Astrocyte (in vitro differentiated cells and primary cell): ENCODE measurements around the gene ZNF385D. TPM values are rescaled to one million over a fixed set of nuclear protein-coding genes. Genes with fewer than 3 reads are reported as not detected.

Source experiments
- DNase-seq: peaks from one replicate; pipeline ENCODE4 v3.0.0-alpha.2; 2010; ENCODE audit warnings: low read depth
- FAIRE-seq: peaks from 2 replicates; lab custom pipeline; 2011; peaks lifted over from hg19 to GRCh38; lab: Jason Lieb, UNC
- H2AFZ ChIP-seq: 2 replicates; pipeline ENCODE4 v1.6.0; 2012; ENCODE audit warnings: low read depth, low read length, inconsistent platforms
- H3K27ac ChIP-seq: 2 replicates; pipeline ENCODE4 v1.5.1; 2011; ENCODE audit warnings: low read depth, low read length, inconsistent platforms
- H3K27me3 ChIP-seq: 2 replicates; pipeline ENCODE4 v1.6.0; 2011; ENCODE audit warnings: low read length, inconsistent platforms; ENCODE audit not compliant: insufficient read depth
- H3K36me3 ChIP-seq: 2 replicates; pipeline ENCODE4 v1.5.1; 2011; ENCODE audit warnings: low read length, inconsistent platforms; ENCODE audit not compliant: insufficient read depth
- H3K4me1 ChIP-seq: 2 replicates; pipeline ENCODE4 v1.5.1; 2011; ENCODE audit warnings: low read length, inconsistent platforms; ENCODE audit not compliant: insufficient read depth
- H3K4me2 ChIP-seq: 2 replicates; pipeline ENCODE4 v1.6.0; 2012; ENCODE audit warnings: low read length, inconsistent platforms
- H3K4me3 ChIP-seq: 2 replicates; pipeline ENCODE4 v1.5.1; 2011; ENCODE audit warnings: low read depth, mild to moderate bottlenecking, low read length, inconsistent platforms; ENCODE audit not compliant: insufficient read depth
- H3K79me2 ChIP-seq: 2 replicates; pipeline ENCODE4 v1.6.0; 2012; ENCODE audit warnings: mild to moderate bottlenecking, low read length, inconsistent platforms; ENCODE audit not compliant: insufficient read depth
- H3K9ac ChIP-seq: 2 replicates; pipeline ENCODE4 v1.6.0; 2012; ENCODE audit warnings: mild to moderate bottlenecking, low read length, inconsistent platforms
- H3K9me3 ChIP-seq: 2 replicates; pipeline ENCODE4 v1.5.1; 2012; ENCODE audit warnings: low read depth, mild to moderate bottlenecking, low read length, inconsistent platforms; ENCODE audit not compliant: insufficient read depth
- H4K20me1 ChIP-seq: 2 replicates; pipeline ENCODE4 v1.6.0; 2012; ENCODE audit warnings: low read length, inconsistent platforms; ENCODE audit not compliant: insufficient read depth
- H3K27ac Mint-ChIP-seq: one replicate; pipeline ENCODE4 v1.8.0; 2021; ENCODE audit warnings: mild to moderate bottlenecking, mixed read lengths; ENCODE audit not compliant: unreplicated experiment
- H3K27me3 Mint-ChIP-seq: one replicate; pipeline ENCODE4 v1.8.0; 2021; ENCODE audit warnings: low read depth, mixed read lengths; ENCODE audit not compliant: unreplicated experiment
- H3K36me3 Mint-ChIP-seq: one replicate; pipeline ENCODE4 v1.8.0; 2021; ENCODE audit warnings: low read depth, mixed read lengths; ENCODE audit not compliant: unreplicated experiment
- H3K4me1 Mint-ChIP-seq: one replicate; pipeline ENCODE4 v1.8.0; 2021; ENCODE audit warnings: low read depth, mixed read lengths; ENCODE audit not compliant: unreplicated experiment
- H3K4me3 Mint-ChIP-seq: one replicate; pipeline ENCODE4 v1.8.0; 2021; ENCODE audit warnings: mild to moderate bottlenecking, moderate library complexity, mixed read lengths; ENCODE audit not compliant: unreplicated experiment
- H3K9me3 Mint-ChIP-seq: one replicate; pipeline ENCODE4 v1.8.0; 2021; ENCODE audit warnings: mild to moderate bottlenecking, mixed read lengths; ENCODE audit not compliant: unreplicated experiment
- EZH2 ChIP-seq: IDR thresholded peaks from 2 replicates; pipeline ENCODE4 v1.6.1; 2012; ENCODE audit warnings: mild to moderate bottlenecking, low read length, inconsistent platforms; ENCODE audit not compliant: insufficient read depth
- total RNA-seq: library from RNA; stranded (reverse); gene quantifications from 2 replicates; pipeline ENCODE4 v1.2.1, GENCODE V29; 2021
- TF ChIP-seq, protein P1 (sequence below): IDR thresholded peaks from 2 replicates; pipeline ENCODE4 v1.5.1; 2011; ENCODE audit warnings: low read depth, mild to moderate bottlenecking, inconsistent platforms, low read length, moderate library complexity; ENCODE audit not compliant: insufficient read depth

The ZNF385D gene
- total RNA-seq, 1 donor from 2014 or later = 7.8 TPM

DNA sequence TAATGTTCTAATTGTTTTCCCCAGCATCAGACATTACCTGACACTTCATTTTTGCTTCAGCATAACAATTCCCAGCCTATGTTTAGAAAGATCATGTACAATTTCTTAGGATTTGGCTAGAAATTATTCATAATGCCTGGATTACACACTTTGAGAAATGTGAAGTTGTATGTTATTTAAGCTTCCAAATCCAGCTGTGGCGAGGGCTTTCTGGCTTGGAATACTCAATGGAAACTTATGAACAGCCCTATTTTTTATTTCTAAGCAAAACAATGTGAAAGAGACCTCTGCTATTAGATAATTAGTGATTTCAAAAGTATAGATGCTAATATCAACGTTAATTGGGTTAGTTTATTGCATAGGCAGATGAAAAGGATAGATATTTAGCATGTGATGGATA, 341.6 kb downstream of the ZNF385D start:
- H3K9me3 ChIP-seq = no peaks in the 10 kb centered on the region
- H2AFZ ChIP-seq = no peak overlapping the region
- H3K36me3 Mint-ChIP-seq = no peaks in the 10 kb centered on the region
- H3K27me3 ChIP-seq = no peaks in the 10 kb centered on the region
- H3K4me2 ChIP-seq = no peak overlapping the region
- no peak overlapping the region for H3K4me3 ChIP-seq
- H3K9me3 Mint-ChIP-seq = peaks cover 3% of the 10 kb centered on the region
- no peaks in the 10 kb centered on the region for H3K4me1 Mint-ChIP-seq
- no peak overlapping the region for H3K27ac ChIP-seq
- no peaks in the 10 kb centered on the region for H3K27me3 Mint-ChIP-seq
- H3K79me2 ChIP-seq = no peaks in the 10 kb centered on the region
- FAIRE-seq (no peak), DNase-seq (no peak)
- H3K4me3 Mint-ChIP-seq = no peak overlapping the region
- no peak overlapping the region for H3K27ac Mint-ChIP-seq
- H4K20me1 ChIP-seq = no peaks in the 10 kb centered on the region
- H3K9ac ChIP-seq = no peak overlapping the region
- H3K36me3 ChIP-seq = no peaks in the 10 kb centered on the region
- TF ChIP-seq, protein P1, sequence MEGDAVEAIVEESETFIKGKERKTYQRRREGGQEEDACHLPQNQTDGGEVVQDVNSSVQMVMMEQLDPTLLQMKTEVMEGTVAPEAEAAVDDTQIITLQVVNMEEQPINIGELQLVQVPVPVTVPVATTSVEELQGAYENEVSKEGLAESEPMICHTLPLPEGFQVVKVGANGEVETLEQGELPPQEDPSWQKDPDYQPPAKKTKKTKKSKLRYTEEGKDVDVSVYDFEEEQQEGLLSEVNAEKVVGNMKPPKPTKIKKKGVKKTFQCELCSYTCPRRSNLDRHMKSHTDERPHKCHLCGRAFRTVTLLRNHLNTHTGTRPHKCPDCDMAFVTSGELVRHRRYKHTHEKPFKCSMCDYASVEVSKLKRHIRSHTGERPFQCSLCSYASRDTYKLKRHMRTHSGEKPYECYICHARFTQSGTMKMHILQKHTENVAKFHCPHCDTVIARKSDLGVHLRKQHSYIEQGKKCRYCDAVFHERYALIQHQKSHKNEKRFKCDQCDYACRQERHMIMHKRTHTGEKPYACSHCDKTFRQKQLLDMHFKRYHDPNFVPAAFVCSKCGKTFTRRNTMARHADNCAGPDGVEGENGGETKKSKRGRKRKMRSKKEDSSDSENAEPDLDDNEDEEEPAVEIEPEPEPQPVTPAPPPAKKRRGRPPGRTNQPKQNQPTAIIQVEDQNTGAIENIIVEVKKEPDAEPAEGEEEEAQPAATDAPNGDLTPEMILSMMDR = no peak
- TF ChIP-seq EZH2 = no peak
- no peaks in the 10 kb centered on the region for H3K4me1 ChIP-seq

DNA sequence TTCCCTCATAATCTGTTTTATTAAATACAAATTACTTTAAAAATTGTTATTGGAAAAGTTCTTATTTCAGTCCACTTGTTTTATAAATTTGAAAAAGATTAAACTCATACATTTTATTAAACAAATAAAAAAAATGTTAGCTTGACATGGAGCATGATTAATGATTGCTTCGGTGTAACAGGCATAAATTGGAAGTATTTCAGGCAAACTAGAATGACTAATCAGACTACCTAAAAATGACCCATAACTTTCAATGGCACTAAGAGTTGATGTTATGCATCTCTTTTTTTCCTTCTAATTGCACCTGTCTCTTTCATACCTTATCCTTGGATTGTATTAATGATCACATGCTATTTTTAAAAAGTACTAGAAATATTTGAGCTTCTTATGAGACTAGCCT, 343.3 kb downstream of the ZNF385D start:
- no peak overlapping the region for H3K4me3 Mint-ChIP-seq
- Histone ChIP-seq H3K4me3 (no peak overlapping the region), H4K20me1 (no peaks in the 10 kb centered on the region), H3K36me3 (no peaks in the 10 kb centered on the region), H2AFZ (no peak overlapping the region), H3K79me2 (no peaks in the 10 kb centered on the region), H3K4me2 (no peak overlapping the region), H3K27ac (no peak overlapping the region), H3K4me1 (no peaks in the 10 kb centered on the region), H3K27me3 (no peaks in the 10 kb centered on the region), H3K9ac (no peak overlapping the region), H3K9me3 (no peaks in the 10 kb centered on the region)
- DNase-seq (no peak), FAIRE-seq (no peak)
- H3K4me1 Mint-ChIP-seq = no peaks in the 10 kb centered on the region
- no peak for TF ChIP-seq EZH2
- TF ChIP-seq, protein P1 = no peak
- H3K27ac Mint-ChIP-seq = no peak overlapping the region
- no peaks in the 10 kb centered on the region for H3K36me3 Mint-ChIP-seq
- H3K27me3 Mint-ChIP-seq = no peaks in the 10 kb centered on the region
- peaks cover 3% of the 10 kb centered on the region for H3K9me3 Mint-ChIP-seq

- Mint-ChIP-seq H3K4me3 (no peak overlapping the region), H3K4me1 (no peaks in the 10 kb centered on the region), H3K27ac (no peak overlapping the region), H3K9me3 (peaks cover 3% of the 10 kb centered on the region), H3K27me3 (no peaks in the 10 kb centered on the region), H3K36me3 (no peaks in the 10 kb centered on the region)
- H4K20me1 ChIP-seq = no peaks in the 10 kb centered on the region
- no peak overlapping the region for H3K4me2 ChIP-seq
- no peak overlapping the region for H3K4me3 ChIP-seq
- TF ChIP-seq EZH2 = no peak
- TF ChIP-seq, protein P1 = no peak
- H3K4me1 ChIP-seq = no peaks in the 10 kb centered on the region
- DNase-seq (no peak), FAIRE-seq (no peak)
- H3K9ac ChIP-seq = no peak overlapping the region
- H3K79me2 ChIP-seq = no peaks in the 10 kb centered on the region
- no peaks in the 10 kb centered on the region for H3K9me3 ChIP-seq
- no peak overlapping the region for H3K27ac ChIP-seq
- no peaks in the 10 kb centered on the region for H3K36me3 ChIP-seq
- no peaks in the 10 kb centered on the region for H3K27me3 ChIP-seq
- H2AFZ ChIP-seq = no peak overlapping the region
Measured at GRCh38 chr3:21405671-21406667, 345.0 kb downstream of the ZNF385D start.
